ENCODE results near the gene POLA2. TPM values are rescaled to one million over a fixed set of nuclear protein-coding genes. Genes with fewer than 3 reads are reported as not detected.

The POLA2 gene
- polyA plus RNA-seq, 1 donor (not counting 4 experiments of a cell fraction or from before 2014, with no cell fraction given): 20.9 TPM

- DNase-seq (ENCODE audit: low read depth, low spot score) (no peak), FAIRE-seq (no peak)
- no peaks in the 10 kb centered on the region for H4K20me1 ChIP-seq (ENCODE audit: control insufficient read depth, extremely low read depth, insufficient read depth, low read length)
- H3K9me1 ChIP-seq (ENCODE audit: control insufficient read depth, extremely low read depth, insufficient read depth, low read length): no peaks in the 10 kb centered on the region
- no peaks in the 10 kb centered on the region for H3K9me3 ChIP-seq (ENCODE audit: control insufficient read depth, low read depth, low read length)
- H3K27me3 ChIP-seq (ENCODE audit: control insufficient read depth, extremely low read depth, insufficient read depth, low read length): no peaks in the 10 kb centered on the region
- no peak overlapping the region for H3K4me2 ChIP-seq (ENCODE audit: control insufficient read depth, extremely low read depth, insufficient read depth, low read depth, low read length)
- no peak overlapping the region for H3K9ac ChIP-seq (ENCODE audit: control insufficient read depth, extremely low read depth, insufficient read depth, low read length)
- no peaks in the 10 kb centered on the region for H3K79me2 ChIP-seq (ENCODE audit: control insufficient read depth, insufficient read depth, low read length)
- no peak for TF ChIP-seq CTCF (optimal IDR thresholded peaks at IDR 0.05 in 1 of 3, IDR thresholded peaks at IDR 0.05 in 1 of 3, conservative IDR thresholded peaks at IDR 0.05 in 1 of 3; ENCODE audit: extremely low read depth in 1 of 3, insufficient read depth in 2 of 3, low read length in 3 of 3)
- no peak for TF ChIP-seq EZH2 (IDR thresholded peaks at IDR 0.05; ENCODE audit: low read length)
- dilution Hi-C loops (cut with MboI; ENCODE audit: extremely low pct_ligation_motif_present, low sequenced_read_pairs): no loop called here
- H3K36me3 ChIP-seq (ENCODE audit: control insufficient read depth in 2 of 2, extremely low read depth in 1 of 2, insufficient read depth in 2 of 2, low read length in 2 of 2): peaks cover 9 to 29% of the 10 kb centered on the region in 2 experiments
- no peak overlapping the region for H3K27ac ChIP-seq (ENCODE audit: control insufficient read depth, insufficient read depth, low read length)
- no peak overlapping the region for H3K4me3 ChIP-seq (ENCODE audit: control insufficient read depth in 2 of 3, extremely low read depth in 1 of 3, insufficient read depth in 2 of 3, low read depth in 1 of 3, low read length in 3 of 3)
- no peaks in the 10 kb centered on the region for H3K4me1 ChIP-seq (ENCODE audit: control insufficient read depth, extremely low read depth, insufficient read depth, low read length)
- no peak overlapping the region for H2AFZ ChIP-seq (ENCODE audit: control insufficient read depth, low read length)
Measured at GRCh38 chr11:65286686-65287085, 24.9 kb downstream of the POLA2 start.

- no peaks in the 10 kb centered on the region for H3K4me1 ChIP-seq (ENCODE audit: control insufficient read depth, extremely low read depth, insufficient read depth, low read length)
- TF ChIP-seq CTCF (optimal IDR thresholded peaks at IDR 0.05 in 1 of 3, IDR thresholded peaks at IDR 0.05 in 1 of 3, conservative IDR thresholded peaks at IDR 0.05 in 1 of 3; ENCODE audit: extremely low read depth in 1 of 3, insufficient read depth in 2 of 3, low read length in 3 of 3): no peak
- TF ChIP-seq EZH2 (IDR thresholded peaks at IDR 0.05; ENCODE audit: low read length): no peak
- no peak overlapping the region for H3K9ac ChIP-seq (ENCODE audit: control insufficient read depth, extremely low read depth, insufficient read depth, low read length)
- no peaks in the 10 kb centered on the region for H3K79me2 ChIP-seq (ENCODE audit: control insufficient read depth, insufficient read depth, low read length)
- no peak overlapping the region for H3K4me3 ChIP-seq (ENCODE audit: control insufficient read depth in 2 of 3, extremely low read depth in 1 of 3, insufficient read depth in 2 of 3, low read depth in 1 of 3, low read length in 3 of 3)
- DNase-seq (ENCODE audit: low read depth, low spot score): no peak
- no peak overlapping the region for H3K27ac ChIP-seq (ENCODE audit: control insufficient read depth, insufficient read depth, low read length)
- no peaks in the 10 kb centered on the region for H3K9me3 ChIP-seq (ENCODE audit: control insufficient read depth, low read depth, low read length)
- H4K20me1 ChIP-seq (ENCODE audit: control insufficient read depth, extremely low read depth, insufficient read depth, low read length): no peaks in the 10 kb centered on the region
- H3K9me1 ChIP-seq (ENCODE audit: control insufficient read depth, extremely low read depth, insufficient read depth, low read length): no peaks in the 10 kb centered on the region
- H3K27me3 ChIP-seq (ENCODE audit: control insufficient read depth, extremely low read depth, insufficient read depth, low read length): no peaks in the 10 kb centered on the region
- no peak for FAIRE-seq
- dilution Hi-C loops (cut with MboI; ENCODE audit: extremely low pct_ligation_motif_present, low sequenced_read_pairs): no loop called here
- H2AFZ ChIP-seq (ENCODE audit: control insufficient read depth, low read length): no peak overlapping the region
- H3K36me3 ChIP-seq (ENCODE audit: control insufficient read depth in 2 of 2, extremely low read depth in 1 of 2, insufficient read depth in 2 of 2, low read length in 2 of 2): peaks cover 4 to 26% of the 10 kb centered on the region in 2 experiments
- H3K4me2 ChIP-seq (ENCODE audit: control insufficient read depth, extremely low read depth, insufficient read depth, low read depth, low read length): no peak overlapping the region
Measured at GRCh38 chr11:65287601-65288000, 25.8 kb downstream of the POLA2 start.

All from keratinocyte (primary cell).